Activated CD8-positive, alpha-beta memory T cell treated with anti-CD3 and anti-CD28 coated beads, Interleukin-2, amount 10 ng/mL, durations not matched to agents 7 days and 5 days (primary cell): ENCODE measurements around the gene RASAL1. TPM values are rescaled to one million over a fixed set of nuclear protein-coding genes. Genes with fewer than 3 reads are reported as not detected.
A peak's percentile ranks its signal among the peaks of the same experiment; 100 is the strongest.

Experiments
- ATAC-seq: fragments of 150-1000 bp; cut with Tn5 transposase; one replicate; pipeline ENCODE4 v1.10.0; 2021; ENCODE audit warnings: moderate library complexity
- CTCF ChIA-PET: fragments of 350-600 bp; sonication (Branson Sonifier 250); formaldehyde crosslinking; loops from one replicate; lab custom pipeline; 2021; ENCODE audit warnings: antibody characterized with exemption; lab: Charles Lee
- DNase-seq: peaks from one replicate; pipeline ENCODE4 v3.0.0-alpha.2; 2020
- H3K27ac Mint-ChIP-seq: one replicate; pipeline ENCODE4 v1.8.0; 2021; ENCODE audit warnings: mild to moderate bottlenecking, mixed read lengths
- H3K27me3 Mint-ChIP-seq: one replicate; pipeline ENCODE4 v1.8.0; 2021; ENCODE audit warnings: mixed read lengths
- H3K36me3 Mint-ChIP-seq: one replicate; pipeline ENCODE4 v1.8.0; 2021; ENCODE audit warnings: mild to moderate bottlenecking, mixed read lengths
- H3K4me1 Mint-ChIP-seq: one replicate; pipeline ENCODE4 v1.8.0; 2021; ENCODE audit warnings: mixed read lengths
- H3K4me3 Mint-ChIP-seq: one replicate; pipeline ENCODE4 v1.8.0; 2021; ENCODE audit warnings: mild to moderate bottlenecking, moderate library complexity, mixed read lengths
- H3K9me3 Mint-ChIP-seq: one replicate; pipeline ENCODE4 v1.8.0; 2022; ENCODE audit warnings: low read depth, mixed read lengths
- total RNA-seq, 2 experiments: library from RNA; stranded (reverse); gene quantifications; one replicate each; pipeline ENCODE4 v1.2.3, GENCODE V29; 2021

Gene RASAL1
- total RNA-seq, 2 experiments from 2014 or later: not detected

DNA sequence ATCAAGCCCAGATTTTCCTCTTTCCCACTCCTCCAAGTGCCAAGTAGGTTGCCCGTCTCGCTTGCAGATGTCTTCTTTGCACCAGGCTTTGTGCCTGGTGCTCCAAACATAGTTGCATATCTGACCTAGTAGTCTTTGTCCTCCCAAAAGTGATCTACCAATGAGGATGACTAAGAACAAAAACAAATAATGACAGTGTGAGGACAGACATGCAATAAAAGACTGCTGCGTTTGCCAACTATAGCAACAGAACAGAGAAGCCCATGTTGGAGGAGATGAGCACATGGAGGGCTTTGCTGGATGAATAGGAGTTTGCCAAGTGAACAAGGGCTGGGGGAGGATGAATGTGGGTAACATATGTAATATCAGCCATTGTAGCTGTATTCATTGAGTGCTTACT is 63.4 kb downstream of the RASAL1 start:
- Mint-ChIP-seq H3K4me1 (peaks cover 47% of the 10 kb centered on the region), H3K27ac (peak overlapping the region; percentile 21), H3K27me3 (no peaks in the 10 kb centered on the region), H3K4me3 (no peak overlapping the region), H3K36me3 (no peaks in the 10 kb centered on the region), H3K9me3 (no peaks in the 10 kb centered on the region)
- CTCF ChIA-PET: interaction anchor here (1.0 to 3.0 kb wide), 2 partner anchors 23 to 27 kb away, joined by 3 to 11 read pairs; no protein-coding TSS in a partner anchor
- DNase-seq (no peak), ATAC-seq (no peak)

DNA sequence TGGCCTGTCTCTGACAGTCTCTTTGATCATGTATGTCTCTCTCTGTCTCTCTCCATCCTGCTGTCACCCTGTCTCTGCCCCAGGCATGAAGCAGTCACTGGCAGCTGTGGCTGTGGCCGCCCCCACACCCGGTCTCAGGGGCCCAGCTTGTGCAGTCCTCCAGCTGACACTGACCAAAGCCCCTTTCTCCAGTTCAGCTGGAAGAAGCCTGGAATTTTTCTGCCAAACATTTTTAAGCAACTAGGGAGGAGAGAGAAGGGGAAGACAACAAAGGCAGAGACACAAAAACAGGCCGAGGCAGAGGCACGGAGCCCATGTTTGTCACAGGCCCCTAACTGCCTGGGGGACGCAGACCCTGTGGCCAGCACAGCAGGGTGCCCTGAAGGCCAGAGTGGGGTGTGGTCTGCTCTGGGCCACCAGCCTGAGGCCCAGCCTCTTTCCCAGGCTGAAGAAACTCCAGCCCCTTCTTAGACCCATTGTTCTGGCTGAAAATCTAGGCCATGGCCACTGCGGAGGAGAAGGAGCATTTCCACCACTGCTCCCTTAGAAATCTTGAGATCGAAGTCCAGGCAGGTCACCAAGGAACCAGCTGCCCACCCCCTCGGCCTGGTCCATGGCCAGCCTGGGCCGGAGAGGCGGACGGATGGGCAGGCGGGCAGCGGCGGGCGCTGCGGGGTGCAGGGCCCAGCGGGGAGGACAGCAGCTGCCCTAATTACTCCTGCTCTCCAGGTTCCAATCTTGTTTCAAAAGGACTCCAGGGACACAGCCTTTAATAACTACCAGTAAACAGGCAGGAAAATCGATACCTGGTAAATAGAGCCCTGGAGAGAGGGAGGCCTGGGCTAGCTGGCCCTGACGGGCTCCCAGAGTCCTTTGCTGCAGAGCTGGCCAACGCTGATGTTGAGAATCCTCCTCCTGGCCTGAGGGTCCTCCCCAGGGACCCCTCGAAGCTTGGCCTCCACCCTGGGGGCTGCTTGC is 64.1 kb downstream of the RASAL1 start:
- no peaks in the 10 kb centered on the region for H3K36me3 Mint-ChIP-seq
- no peak for ATAC-seq
- no peak for DNase-seq
- no peaks in the 10 kb centered on the region for H3K9me3 Mint-ChIP-seq
- peak overlapping the region; percentile 2 for H3K4me3 Mint-ChIP-seq
- CTCF ChIA-PET: interaction anchor here (0.7 to 3.0 kb wide), 5 partner anchors 13 to 172 kb away, joined by 3 to 11 read pairs (median 3); no protein-coding TSS in a partner anchor
- H3K27me3 Mint-ChIP-seq: no peaks in the 10 kb centered on the region
- H3K27ac Mint-ChIP-seq: peak overlapping the region; percentile 4
- peaks cover 47% of the 10 kb centered on the region for H3K4me1 Mint-ChIP-seq

DNA sequence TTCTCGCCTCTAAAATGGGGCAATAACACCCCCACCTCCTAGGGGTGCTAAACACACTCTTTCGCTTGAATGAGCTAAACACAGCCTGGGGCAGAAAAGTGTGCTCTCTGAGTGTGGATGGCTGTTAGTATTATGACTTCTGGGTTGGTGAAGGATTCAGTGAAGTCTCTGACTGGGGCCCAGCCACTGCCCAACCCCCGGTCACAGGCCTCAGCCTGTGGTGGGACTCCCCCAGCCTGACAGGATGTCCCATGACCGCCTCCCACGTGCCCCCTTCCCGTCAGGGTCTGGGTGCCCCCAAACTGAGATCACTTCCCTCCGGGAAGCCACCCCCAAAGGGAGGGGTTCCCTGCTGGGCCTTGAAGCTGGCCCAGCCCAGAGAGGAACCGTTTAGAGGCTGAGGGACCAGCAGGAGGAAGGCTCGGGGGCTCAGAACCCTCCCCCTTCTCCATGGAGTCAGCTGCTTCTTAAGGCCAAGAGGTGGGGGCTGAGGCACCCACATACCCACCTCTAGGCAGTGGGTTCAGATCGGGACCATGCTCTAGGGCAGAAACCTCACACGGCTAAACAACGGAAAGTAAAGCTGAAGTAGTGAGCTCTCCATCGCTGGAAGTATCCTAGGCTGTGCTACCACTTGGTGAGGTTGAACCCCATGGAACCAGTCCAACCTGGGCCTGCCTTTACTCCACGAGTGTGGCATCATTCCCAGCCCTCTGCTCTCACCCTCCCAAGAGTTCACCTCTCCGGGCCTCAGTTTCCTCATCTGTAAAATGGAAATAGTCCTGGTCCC is 65.2 kb downstream of the RASAL1 start:
- H3K9me3 Mint-ChIP-seq: no peaks in the 10 kb centered on the region
- H3K36me3 Mint-ChIP-seq: no peaks in the 10 kb centered on the region
- peak; percentile 79 for ATAC-seq
- peak overlapping the region; percentile 71 for H3K27ac Mint-ChIP-seq
- H3K27me3 Mint-ChIP-seq: no peaks in the 10 kb centered on the region
- CTCF ChIA-PET: interaction anchor here (0.6 to 3.0 kb wide), 7 partner anchors 14 to 896 kb away, joined by 3 to 11 read pairs (median 3); partner anchors contain the start of gene RBM19
- peaks cover 41% of the 10 kb centered on the region for H3K4me1 Mint-ChIP-seq
- peak; percentile 85 for DNase-seq
- peak overlapping the region; percentile 30 for H3K4me3 Mint-ChIP-seq

GRCh38 chr12:113069751-113070116 is 65.8 kb downstream of the RASAL1 start:
- Mint-ChIP-seq H3K27ac (peak overlapping the region; percentile 71), H3K4me3 (no peak overlapping the region)

DNA sequence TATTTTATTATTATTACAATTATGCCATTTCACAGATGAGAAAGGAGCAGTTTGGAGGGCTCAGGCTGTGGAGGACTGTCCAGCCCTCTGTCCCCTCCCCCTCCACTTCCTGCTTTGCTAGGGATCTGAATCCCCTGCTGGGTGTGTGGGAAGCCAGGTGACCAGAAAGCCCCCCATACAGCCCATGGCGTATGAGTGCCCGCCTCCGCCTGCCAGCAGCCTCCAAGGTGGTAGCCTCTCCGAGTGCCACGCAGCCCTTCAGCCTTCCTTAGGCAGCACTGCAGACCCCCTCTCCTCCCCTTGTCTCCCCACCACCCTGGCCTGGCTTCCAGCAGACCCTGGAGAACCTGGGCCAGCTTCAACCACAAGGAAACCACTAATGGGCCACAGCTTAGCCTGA is 66.4 kb downstream of the RASAL1 start:
- no peaks in the 10 kb centered on the region for H3K9me3 Mint-ChIP-seq
- no peak for ATAC-seq
- H3K4me3 Mint-ChIP-seq: no peak overlapping the region
- H3K36me3 Mint-ChIP-seq: no peaks in the 10 kb centered on the region
- CTCF ChIA-PET: interaction anchor here (1.4 to 2.0 kb wide), 2 partner anchors 15 to 29 kb away, joined by 5 read pairs; no protein-coding TSS in a partner anchor
- no peaks in the 10 kb centered on the region for H3K27me3 Mint-ChIP-seq
- H3K4me1 Mint-ChIP-seq: peaks cover 29% of the 10 kb centered on the region
- H3K27ac Mint-ChIP-seq: no peak overlapping the region
- no peak for DNase-seq

More at GRCh38 chr12:113069751-113070116, 65.8 kb downstream of the RASAL1 start:
- Mint-ChIP-seq H3K36me3 (no peaks in the 10 kb centered on the region), H3K27me3 (no peaks in the 10 kb centered on the region), H3K4me1 (peaks cover 35% of the 10 kb centered on the region), H3K9me3 (no peaks in the 10 kb centered on the region)
- ATAC-seq: no peak
- CTCF ChIA-PET: interaction anchor here (0.6 to 3.0 kb wide), 6 partner anchors 14 to 897 kb away, joined by 3 to 11 read pairs (median 4); partner anchors contain the start of gene RBM19
- no peak for DNase-seq

- no peak overlapping the region for H3K4me3 Mint-ChIP-seq
- no peak for DNase-seq
Measured at GRCh38 chr12:113067987-113068935, 67.3 kb downstream of the RASAL1 start.

DNA sequence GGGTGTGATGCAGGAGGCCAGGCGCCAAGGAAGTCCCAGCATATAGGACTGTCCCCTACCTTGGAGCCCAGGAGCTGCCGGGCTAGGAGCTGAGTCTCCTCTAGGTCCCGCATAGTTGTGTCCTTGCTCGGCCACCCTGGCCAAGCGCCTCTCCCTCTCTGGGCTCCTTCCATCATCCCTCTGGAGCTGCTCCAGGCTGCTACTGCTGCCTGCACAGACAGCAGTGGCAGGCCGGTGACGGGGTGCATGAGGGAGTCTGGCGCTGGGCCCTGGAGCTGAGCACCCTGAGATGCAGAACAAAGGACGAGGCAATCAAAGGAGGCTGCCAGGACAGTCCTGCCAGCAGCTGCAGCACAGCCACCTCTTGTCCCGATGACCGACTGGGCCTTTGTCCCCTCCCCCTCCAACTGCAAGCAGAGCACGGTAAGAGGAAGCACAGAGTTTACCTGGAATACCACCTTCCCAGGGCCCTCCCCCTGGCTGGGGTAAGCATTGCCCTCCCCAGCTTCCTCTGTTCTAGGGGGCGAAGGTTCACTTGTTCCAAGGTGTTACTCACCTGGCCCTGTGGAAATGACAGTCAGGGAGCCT is 68.7 kb downstream of the RASAL1 start:
- no peak for ATAC-seq
- DNase-seq: no peak
- CTCF ChIA-PET: interaction anchor here (1.0 kb wide), 1 partner anchor 31 kb away, joined by 3 read pairs; no protein-coding TSS in a partner anchor
- no peaks in the 10 kb centered on the region for H3K9me3 Mint-ChIP-seq
- H3K27me3 Mint-ChIP-seq: no peaks in the 10 kb centered on the region
- H3K4me1 Mint-ChIP-seq: peaks cover 22% of the 10 kb centered on the region
- no peaks in the 10 kb centered on the region for H3K36me3 Mint-ChIP-seq
- H3K27ac Mint-ChIP-seq: no peak overlapping the region
- H3K4me3 Mint-ChIP-seq: no peak overlapping the region

More at GRCh38 chr12:113067987-113068935, 67.3 kb downstream of the RASAL1 start:
- peaks cover 28% of the 10 kb centered on the region for H3K4me1 Mint-ChIP-seq
- H3K9me3 Mint-ChIP-seq: no peaks in the 10 kb centered on the region
- no peak for ATAC-seq
- no peaks in the 10 kb centered on the region for H3K27me3 Mint-ChIP-seq
- CTCF ChIA-PET: interaction anchor here (1.0 to 1.3 kb wide), 2 partner anchors 19 to 30 kb away, joined by 3 to 4 read pairs; no protein-coding TSS in a partner anchor
- no peaks in the 10 kb centered on the region for H3K36me3 Mint-ChIP-seq
- no peak overlapping the region for H3K27ac Mint-ChIP-seq

- peaks cover 11% of the 10 kb centered on the region for H3K4me1 Mint-ChIP-seq
- CTCF ChIA-PET: no interaction called here
- no peak overlapping the region for H3K4me3 Mint-ChIP-seq
- no peaks in the 10 kb centered on the region for H3K27me3 Mint-ChIP-seq
- DNase-seq: no peak
- ATAC-seq: no peak
- no peaks in the 10 kb centered on the region for H3K36me3 Mint-ChIP-seq
- H3K27ac Mint-ChIP-seq: no peak overlapping the region
- no peaks in the 10 kb centered on the region for H3K9me3 Mint-ChIP-seq
Measured at GRCh38 chr12:113065126-113066007, 70.2 kb downstream of the RASAL1 start.

- CTCF ChIA-PET: interaction anchor here (1.2 kb wide), 2 partner anchors 28 to 110 kb away, joined by 3 read pairs; no protein-coding TSS in a partner anchor
- no peaks in the 10 kb centered on the region for H3K36me3 Mint-ChIP-seq
- DNase-seq (no peak), ATAC-seq (no peak)
- H3K27me3 Mint-ChIP-seq: no peaks in the 10 kb centered on the region
- no peaks in the 10 kb centered on the region for H3K9me3 Mint-ChIP-seq
- H3K4me3 Mint-ChIP-seq: no peak overlapping the region
- H3K4me1 Mint-ChIP-seq: peaks cover 3% of the 10 kb centered on the region
- H3K27ac Mint-ChIP-seq: no peak overlapping the region
Measured at GRCh38 chr12:113064395-113065125, 71.0 kb downstream of the RASAL1 start.

GRCh38 chr12:113063396-113064350 is 71.9 kb downstream of the RASAL1 start:
- CTCF ChIA-PET: interaction anchor here (0.6 to 1.2 kb wide), 4 partner anchors 16 to 347 kb away, joined by 3 read pairs; no protein-coding TSS in a partner anchor
- H3K36me3 Mint-ChIP-seq: no peaks in the 10 kb centered on the region
- no peak overlapping the region for H3K27ac Mint-ChIP-seq
- H3K27me3 Mint-ChIP-seq: no peaks in the 10 kb centered on the region
- no peak overlapping the region for H3K4me3 Mint-ChIP-seq
- ATAC-seq (no peak), DNase-seq (no peak)
- H3K9me3 Mint-ChIP-seq: no peaks in the 10 kb centered on the region
- no peaks in the 10 kb centered on the region for H3K4me1 Mint-ChIP-seq
